BJ (cell line): ENCODE results near the gene SHISAL2A. TPM values are rescaled to one million over a fixed set of nuclear protein-coding genes. Genes with fewer than 3 reads are reported as not detected.

Experiments used
- CTCF ChIA-PET: fragments of 350-600 bp; formaldehyde crosslinking; extraction: SDS; loops from one replicate; lab custom pipeline; 2021; ENCODE audit warnings: antibody characterized with exemption, inconsistent platforms; lab: Yijun Ruan, JAX
- POLR2A ChIA-PET: fragments of 300-600 bp; sonication (Branson Sonifier 250); formaldehyde crosslinking; extraction: SDS; loops from one replicate; lab custom pipeline; 2021; ENCODE audit warnings: antibody characterized with exemption; lab: Charles Lee
- DNase-seq: peaks from one replicate; pipeline ENCODE4 v3.0.0-alpha.2; 2011; ENCODE audit warnings: low read depth
- H3K27me3 ChIP-seq: 2 replicates; pipeline ENCODE4 v1.6.0; 2011; ENCODE audit warnings: low read length; ENCODE audit not compliant: control insufficient read depth, insufficient read depth
- H3K36me3 ChIP-seq: 2 replicates; pipeline ENCODE4 v1.5.1; 2011; ENCODE audit warnings: low read length; ENCODE audit not compliant: control insufficient read depth, insufficient read depth
- H3K4me3 ChIP-seq: 2 replicates; pipeline ENCODE4 v1.5.1; 2011; ENCODE audit warnings: low read depth, mild to moderate bottlenecking, control low read depth, low read length
- polyA plus RNA-seq: library from polyadenylated mRNA; depleted of rRNA; stranded (reverse); fragments of >200 nt; gene quantifications from 2 replicates; pipeline ENCODE4 v1.2.3, GENCODE V29; 2011
- TF ChIP-seq, protein P1 (sequence below): IDR thresholded peaks from 2 replicates; pipeline ENCODE4 v1.5.1; 2011; ENCODE audit warnings: low read depth, mild to moderate bottlenecking, control low read depth, inconsistent platforms, low read length, moderate library complexity; ENCODE audit not compliant: insufficient read depth

SHISAL2A gene
- polyA plus RNA-seq, 1 experiment: not detected

DNA sequence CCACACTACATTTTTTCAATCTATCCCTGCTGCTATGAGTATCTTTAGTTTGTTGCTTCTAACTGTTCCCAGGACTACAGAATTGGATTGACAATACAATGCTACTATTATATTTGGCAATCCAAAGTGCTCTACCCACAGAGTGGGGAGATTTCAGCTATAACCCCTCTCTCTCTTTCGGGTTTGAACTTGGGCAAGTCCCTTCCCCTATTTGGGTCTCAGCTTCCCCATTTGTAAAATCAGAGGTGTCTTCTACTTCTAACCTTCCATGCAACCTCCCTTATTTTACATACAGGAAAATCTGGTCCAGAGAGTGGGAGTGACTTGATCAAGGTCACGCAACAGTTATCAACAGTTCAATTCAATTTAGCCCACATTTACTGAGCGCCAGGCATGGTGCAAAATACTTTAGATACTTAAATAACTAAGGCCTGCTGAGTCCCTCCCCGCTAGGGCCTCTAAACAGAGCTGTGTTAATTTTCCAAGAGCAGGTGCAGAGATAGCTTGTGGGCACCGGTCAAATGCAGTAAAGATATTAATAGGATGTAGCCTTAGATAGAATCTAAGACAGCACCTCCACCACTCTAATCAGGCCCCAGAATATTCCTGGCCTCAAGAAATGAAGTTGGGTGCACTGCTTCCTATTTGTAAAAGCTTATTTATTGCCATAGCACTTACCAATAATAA, 40.2 kb upstream of the SHISAL2A start:
- H3K36me3 ChIP-seq: no peaks in the 10 kb centered on the region
- peaks cover 4% of the 10 kb centered on the region for H3K27me3 ChIP-seq
- DNase-seq: no peak
- TF ChIP-seq, protein P1, sequence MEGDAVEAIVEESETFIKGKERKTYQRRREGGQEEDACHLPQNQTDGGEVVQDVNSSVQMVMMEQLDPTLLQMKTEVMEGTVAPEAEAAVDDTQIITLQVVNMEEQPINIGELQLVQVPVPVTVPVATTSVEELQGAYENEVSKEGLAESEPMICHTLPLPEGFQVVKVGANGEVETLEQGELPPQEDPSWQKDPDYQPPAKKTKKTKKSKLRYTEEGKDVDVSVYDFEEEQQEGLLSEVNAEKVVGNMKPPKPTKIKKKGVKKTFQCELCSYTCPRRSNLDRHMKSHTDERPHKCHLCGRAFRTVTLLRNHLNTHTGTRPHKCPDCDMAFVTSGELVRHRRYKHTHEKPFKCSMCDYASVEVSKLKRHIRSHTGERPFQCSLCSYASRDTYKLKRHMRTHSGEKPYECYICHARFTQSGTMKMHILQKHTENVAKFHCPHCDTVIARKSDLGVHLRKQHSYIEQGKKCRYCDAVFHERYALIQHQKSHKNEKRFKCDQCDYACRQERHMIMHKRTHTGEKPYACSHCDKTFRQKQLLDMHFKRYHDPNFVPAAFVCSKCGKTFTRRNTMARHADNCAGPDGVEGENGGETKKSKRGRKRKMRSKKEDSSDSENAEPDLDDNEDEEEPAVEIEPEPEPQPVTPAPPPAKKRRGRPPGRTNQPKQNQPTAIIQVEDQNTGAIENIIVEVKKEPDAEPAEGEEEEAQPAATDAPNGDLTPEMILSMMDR: no peak
- POLR2A ChIA-PET: no interaction called here
- CTCF ChIA-PET: interaction anchor here (0.6 kb wide), 1 partner anchor 12 kb away, joined by 3 read pairs; no protein-coding TSS in a partner anchor
- no peak overlapping the region for H3K4me3 ChIP-seq

DNA sequence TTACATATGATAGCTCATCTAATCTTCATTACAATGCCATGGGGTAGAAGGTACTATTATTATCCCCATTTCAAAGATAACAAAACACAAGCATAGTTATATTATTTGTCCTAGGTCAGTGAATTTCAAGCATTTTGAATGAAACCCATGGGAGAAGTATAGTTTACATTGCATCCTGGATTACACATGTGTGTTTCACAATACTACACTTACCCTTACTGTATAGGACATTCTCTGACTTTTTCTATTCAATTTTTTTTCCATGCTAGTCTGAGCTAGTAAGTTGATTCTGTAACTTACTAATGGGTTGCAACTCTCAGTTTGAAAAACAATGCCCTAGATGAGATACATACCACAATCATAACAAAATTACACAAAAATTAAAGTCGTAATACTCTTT, 39.5 kb upstream of the SHISAL2A start:
- TF ChIP-seq, protein P1: no peak
- no peaks in the 10 kb centered on the region for H3K36me3 ChIP-seq
- CTCF ChIA-PET: interaction anchor here (0.6 kb wide), 1 partner anchor 13 kb away, joined by 3 read pairs; no protein-coding TSS in a partner anchor
- H3K4me3 ChIP-seq: no peak overlapping the region
- POLR2A ChIA-PET: no interaction called here
- no peak for DNase-seq
- peaks cover 4% of the 10 kb centered on the region; the same call in 1 of the 2 replicates for H3K27me3 ChIP-seq

GRCh38 chr1:52595061-52595460, 37.9 kb upstream of the SHISAL2A start:
- ChIA-PET POLR2A (no interaction called here), CTCF (interaction anchor here (0.6 kb wide), 1 partner anchor 227 kb away, joined by 3 read pairs; no protein-coding TSS in a partner anchor)
- Histone ChIP-seq H3K27me3 (peaks cover 4% of the 10 kb centered on the region; the same call in 1 of the 2 replicates), H3K4me3 (no peak overlapping the region), H3K36me3 (no peaks in the 10 kb centered on the region)
- no peak for DNase-seq
- TF ChIP-seq, protein P1: no peak

GRCh38 chr1:52597912-52598311, 35.1 kb upstream of the SHISAL2A start:
- no peak overlapping the region for H3K4me3 ChIP-seq
- DNase-seq: no peak
- TF ChIP-seq, protein P1: no peak
- H3K27me3 ChIP-seq: peaks cover 4% of the 10 kb centered on the region; the same call in 1 of the 2 replicates
- ChIA-PET CTCF (no interaction called here), POLR2A (no interaction called here)
- no peaks in the 10 kb centered on the region for H3K36me3 ChIP-seq

DNA sequence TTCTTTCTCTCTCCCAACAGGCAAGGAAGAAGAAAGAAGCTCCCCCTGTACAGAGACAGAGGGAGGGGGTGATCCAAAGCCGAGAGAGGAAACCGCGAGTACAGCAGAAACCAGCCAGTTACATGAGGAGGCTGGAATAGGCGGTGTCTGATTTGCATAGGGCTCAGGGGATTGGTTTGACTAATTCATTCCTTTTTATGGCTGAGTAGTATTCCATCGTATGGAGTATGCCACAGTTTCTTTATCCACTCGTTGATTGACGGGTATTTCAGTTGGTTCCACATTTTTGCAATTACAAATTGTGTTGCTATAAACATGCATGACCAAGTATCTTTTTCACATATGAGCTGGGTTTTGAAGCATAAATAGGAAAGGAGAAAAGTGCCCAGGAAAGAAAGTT, 34.2 kb upstream of the SHISAL2A start:
- no peaks in the 10 kb centered on the region for H3K36me3 ChIP-seq
- ChIA-PET CTCF (no interaction called here), POLR2A (no interaction called here)
- H3K4me3 ChIP-seq: no peak overlapping the region
- no peak for DNase-seq
- TF ChIP-seq, protein P1: no peak
- H3K27me3 ChIP-seq: peaks cover 4% of the 10 kb centered on the region; the same call in 1 of the 2 replicates
